GM19452 (cell line): ENCODE measurements around the gene MYBPC2.

Experiments
- ATAC-seq: cut with Tn5 transposase; IDR thresholded peaks from one replicate; pipeline ENCODE4 v1.9.1; 2021; ENCODE audit not compliant: unreplicated experiment

Gene MYBPC2

DNA sequence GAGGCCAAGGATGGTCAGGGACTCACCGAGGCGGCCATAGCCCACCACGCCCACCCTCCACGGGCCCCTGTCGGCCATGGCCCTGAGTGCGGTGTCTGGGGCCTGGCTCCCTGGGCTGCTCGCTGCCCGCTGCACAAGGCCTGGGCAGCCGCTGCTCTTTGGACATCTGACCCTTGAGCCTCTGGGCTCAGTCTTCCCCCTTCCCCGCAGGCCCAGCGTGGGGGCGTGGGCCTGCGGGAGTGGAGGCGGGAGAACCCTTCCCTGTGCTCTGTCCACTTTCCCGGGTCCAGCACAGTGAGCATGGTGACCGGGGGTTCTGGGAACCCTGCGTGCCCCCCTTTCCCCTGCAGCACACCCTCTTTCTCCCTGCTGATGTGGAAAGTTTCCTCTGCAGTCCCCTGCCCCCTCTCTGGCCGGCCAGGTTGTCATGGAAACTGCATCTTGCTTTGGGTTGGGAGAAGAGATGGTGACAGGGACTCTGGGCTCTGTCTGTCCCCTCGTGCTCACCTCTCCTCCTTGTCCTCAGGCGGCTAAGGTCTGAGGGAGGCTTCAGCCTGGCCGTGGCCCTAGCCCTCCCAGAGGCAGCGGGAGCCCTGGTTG is 81.2 kb downstream of the MYBPC2 start, which contains the start of gene ASPDH:
TSS of gene ASPDH (minus strand) at position 168 of the 600 bp plus-strand sequence. CDS start at position 78, 90 bp downstream.
- ATAC-seq = no peak

DNA sequence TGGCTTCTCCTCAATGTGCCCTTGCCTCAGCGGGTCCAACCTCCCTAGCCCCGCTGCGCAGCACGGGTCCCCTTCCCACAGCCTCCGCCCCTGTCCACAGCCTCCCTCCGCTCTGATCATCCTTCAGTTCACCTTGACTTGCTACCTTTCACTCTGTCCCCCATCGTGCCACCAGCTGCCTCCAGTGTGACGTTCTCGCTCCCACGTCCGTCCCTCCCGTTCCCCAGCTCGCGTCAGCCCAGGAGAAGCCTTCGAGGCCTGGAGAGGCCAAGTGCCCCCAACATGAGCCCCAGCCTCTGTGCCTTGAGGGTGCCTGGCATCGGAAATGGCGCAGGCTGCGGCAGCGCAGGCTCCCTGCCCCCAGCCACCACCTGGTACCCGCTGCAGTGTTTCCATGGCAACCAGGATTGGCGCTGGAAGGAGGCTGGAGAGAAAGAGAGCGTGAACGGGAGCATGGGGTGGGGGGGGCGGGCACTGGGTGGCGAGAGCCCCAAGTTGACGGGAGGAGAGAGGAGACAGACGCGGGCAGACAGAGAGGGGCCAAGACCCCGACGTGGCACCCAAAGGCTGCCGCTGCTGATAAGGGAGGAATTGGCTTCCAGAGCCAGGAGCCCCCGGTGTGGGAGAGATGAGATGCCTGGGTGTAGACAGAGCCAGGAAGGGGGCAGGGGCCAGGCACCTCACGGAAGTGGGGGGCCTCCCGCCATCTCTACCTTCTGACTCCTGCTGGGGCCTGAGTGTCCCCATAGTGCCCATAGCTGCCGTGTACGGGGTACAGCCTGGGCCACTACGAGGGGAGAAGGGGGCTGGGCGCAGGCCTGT is 81.9 kb downstream of the MYBPC2 start:
- no peak for ATAC-seq

DNA sequence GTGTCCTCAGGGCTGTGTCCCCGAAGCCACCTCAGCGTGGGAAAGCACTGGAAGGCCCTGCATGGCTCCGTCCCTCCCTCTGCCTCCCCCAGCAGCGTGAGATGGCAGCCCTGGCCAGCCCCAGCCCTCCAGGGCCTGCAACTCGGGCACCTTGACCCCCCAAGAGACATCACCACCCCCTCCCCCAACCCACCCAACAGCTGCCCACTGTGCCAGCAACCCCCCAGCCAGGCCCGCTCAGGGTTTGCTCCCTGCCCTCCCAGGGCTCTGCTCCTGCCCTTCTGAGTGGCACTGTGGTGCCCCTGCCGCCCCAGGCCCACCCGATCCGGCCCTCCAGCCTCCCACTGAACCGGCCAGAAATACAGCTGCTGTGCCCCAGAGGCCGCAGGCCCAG is 82.5 kb downstream of the MYBPC2 start:
- no peak for ATAC-seq
